Fibroblast of skin of right biceps (primary cell): ENCODE data around the gene NUMBL.
A peak's percentile ranks its signal among the peaks of the same experiment; 100 is the strongest.
"Not testable (repeated sequence)": the region's sequence is repeated elsewhere in the genome, so short reads cannot be mapped to it uniquely, and the experiment has no call there.

Experiments
- DNase-seq: peaks from one replicate; pipeline ENCODE4 v3.0.0-alpha.2; 2013

The NUMBL gene

GRCh38 chr19:40690050-40690692, at the start of gene NUMBL:
Gene NUMBL (minus strand): TSS chr19:40690651. CDS start chr19:40690483, 168 bp downstream.
- no peak for DNase-seq

- no peak for DNase-seq
These were observed 48.8 kb upstream of the NUMBL start for GRCh38 chr19:40739030-40739839.

- DNase-seq = no peak
These were observed 46.7 kb upstream of the NUMBL start for GRCh38 chr19:40737102-40737644.

- no peak for DNase-seq
These were observed 46.2 kb upstream of the NUMBL start for GRCh38 chr19:40736661-40737060.

GRCh38 chr19:40735013-40735771, 44.7 kb upstream of the NUMBL start:
- DNase-seq = no peak

GRCh38 chr19:40733149-40733548, 42.7 kb upstream of the NUMBL start:
- DNase-seq = no peak

- DNase-seq = not testable (repeated sequence)
These were observed 41.9 kb upstream of the NUMBL start for GRCh38 chr19:40732304-40732703.

- not testable (repeated sequence) for DNase-seq
These were observed 39.6 kb upstream of the NUMBL start for GRCh38 chr19:40730065-40730464.

GRCh38 chr19:40726279-40726678, 35.8 kb upstream of the NUMBL start:
- no peak for DNase-seq

- no peak for DNase-seq
These were observed 34.4 kb upstream of the NUMBL start for GRCh38 chr19:40724855-40725254.

- no peak for DNase-seq
These were observed 33.9 kb upstream of the NUMBL start for GRCh38 chr19:40724315-40724714.

- DNase-seq = no peak
These were observed 33.3 kb upstream of the NUMBL start for GRCh38 chr19:40723661-40724254.

- no peak for DNase-seq
These were observed 31.6 kb upstream of the NUMBL start for GRCh38 chr19:40721936-40722661.

- no peak for DNase-seq
These were observed 30.7 kb upstream of the NUMBL start for GRCh38 chr19:40721140-40721486.

GRCh38 chr19:40719414-40719894, 29.0 kb upstream of the NUMBL start:
- no peak for DNase-seq

- no peak for DNase-seq
These were observed 28.4 kb upstream of the NUMBL start for GRCh38 chr19:40718774-40719391.

- no peak for DNase-seq
These were observed 27.7 kb upstream of the NUMBL start for GRCh38 chr19:40717880-40718773.

GRCh38 chr19:40717325-40717879, 27.0 kb upstream of the NUMBL start:
- DNase-seq = no peak

GRCh38 chr19:40716482-40717324, 26.3 kb upstream of the NUMBL start, which contains the start of the genes COQ8B and ITPKC:
Gene COQ8B (minus strand): TSS chr19:40716886. CDS start chr19:40714632, 2,254 bp downstream.
Gene ITPKC (plus strand): TSS chr19:40717112. CDS start chr19:40717136, 24 bp downstream.
- peak; percentile 98 for DNase-seq
